GM12865 (cell line): ENCODE results near the gene FLG.
"Not testable (repeated sequence)": the region's sequence is repeated elsewhere in the genome, so short reads cannot be mapped to it uniquely, and the experiment has no call there.

Source experiments
- DNase-seq: peaks from one replicate; pipeline ENCODE4 v3.0.0; 2010; ENCODE audit warnings: low read depth
- H3K4me3 ChIP-seq: 2 replicates; pipeline ENCODE4 v1.5.1; 2011; ENCODE audit warnings: mild to moderate bottlenecking, low read depth, low read length, control low read depth
- TF ChIP-seq, protein P1 (sequence below): IDR thresholded peaks from 2 replicates; pipeline ENCODE4 v1.5.1; 2011; ENCODE audit warnings: low read length, control low read depth, low read depth, inconsistent platforms; ENCODE audit not compliant: insufficient read depth; ENCODE audit errors: missing control alignments

The FLG gene

DNA sequence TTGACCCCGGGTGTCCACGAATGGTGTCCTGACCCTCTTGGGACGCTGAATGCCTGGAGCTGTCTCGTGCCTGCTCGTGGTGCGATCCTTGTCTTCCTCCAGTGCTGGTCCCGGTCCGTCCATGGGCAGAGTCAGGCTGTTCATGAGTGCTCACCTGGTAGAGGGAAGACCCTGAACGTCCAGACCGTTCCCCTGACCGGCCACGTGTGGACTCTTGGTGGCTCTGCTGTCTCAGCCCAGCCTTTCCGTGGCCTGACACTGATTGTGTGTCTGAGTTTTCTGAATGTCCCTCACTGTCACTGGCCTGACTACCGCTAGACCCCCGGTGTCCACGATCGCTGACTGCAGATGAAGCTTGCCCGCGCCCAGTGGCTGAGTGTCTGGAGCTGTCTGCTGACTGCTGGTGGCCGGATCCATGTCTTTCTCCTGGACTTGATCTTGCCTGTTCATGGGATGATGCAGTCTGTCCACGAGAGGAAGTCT lies 11.7 kb downstream of the FLG start:
- no peak for DNase-seq
- no peak overlapping the region for H3K4me3 ChIP-seq
- TF ChIP-seq, protein P1, sequence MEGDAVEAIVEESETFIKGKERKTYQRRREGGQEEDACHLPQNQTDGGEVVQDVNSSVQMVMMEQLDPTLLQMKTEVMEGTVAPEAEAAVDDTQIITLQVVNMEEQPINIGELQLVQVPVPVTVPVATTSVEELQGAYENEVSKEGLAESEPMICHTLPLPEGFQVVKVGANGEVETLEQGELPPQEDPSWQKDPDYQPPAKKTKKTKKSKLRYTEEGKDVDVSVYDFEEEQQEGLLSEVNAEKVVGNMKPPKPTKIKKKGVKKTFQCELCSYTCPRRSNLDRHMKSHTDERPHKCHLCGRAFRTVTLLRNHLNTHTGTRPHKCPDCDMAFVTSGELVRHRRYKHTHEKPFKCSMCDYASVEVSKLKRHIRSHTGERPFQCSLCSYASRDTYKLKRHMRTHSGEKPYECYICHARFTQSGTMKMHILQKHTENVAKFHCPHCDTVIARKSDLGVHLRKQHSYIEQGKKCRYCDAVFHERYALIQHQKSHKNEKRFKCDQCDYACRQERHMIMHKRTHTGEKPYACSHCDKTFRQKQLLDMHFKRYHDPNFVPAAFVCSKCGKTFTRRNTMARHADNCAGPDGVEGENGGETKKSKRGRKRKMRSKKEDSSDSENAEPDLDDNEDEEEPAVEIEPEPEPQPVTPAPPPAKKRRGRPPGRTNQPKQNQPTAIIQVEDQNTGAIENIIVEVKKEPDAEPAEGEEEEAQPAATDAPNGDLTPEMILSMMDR: no peak

- not testable (repeated sequence) for DNase-seq, H3K4me3 ChIP-seq
These were observed 12.9 kb downstream of the FLG start for GRCh38 chr1:152312169-152312568.

GRCh38 chr1:152309955-152310354 lies 15.1 kb downstream of the FLG start:
- TF ChIP-seq, protein P1: no peak
- no peak for DNase-seq

DNA sequence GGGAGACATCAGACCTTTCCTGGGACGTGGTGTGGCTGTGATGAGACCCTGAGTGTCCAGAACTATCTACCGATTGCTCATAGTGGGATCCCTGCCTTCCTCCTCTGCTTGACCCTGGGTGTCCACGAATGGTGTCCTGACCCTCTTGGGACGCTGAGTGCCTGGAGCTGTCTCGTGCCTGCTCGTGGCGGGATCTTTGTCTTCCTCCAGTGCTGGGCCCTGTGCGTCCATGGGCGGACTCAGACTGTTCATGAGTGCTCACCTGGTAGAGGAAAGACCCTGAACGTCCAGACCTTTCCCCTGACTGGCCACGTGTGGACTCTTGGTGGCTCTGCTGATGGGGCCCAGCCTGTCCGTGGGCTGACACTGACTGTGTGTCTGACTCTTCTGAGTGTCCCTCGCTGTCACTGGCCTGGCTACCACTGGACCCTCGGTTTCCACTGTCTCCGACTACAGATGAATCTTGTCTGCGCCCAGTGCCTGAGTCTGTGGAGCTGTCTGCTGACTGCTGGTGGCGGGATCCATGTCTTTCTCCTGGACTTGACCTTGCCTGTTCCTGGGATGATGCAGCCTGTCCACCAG lies 15.6 kb downstream of the FLG start:
- H3K4me3 ChIP-seq, DNase-seq: not testable (repeated sequence)

More at GRCh38 chr1:152309955-152310354, 15.1 kb downstream of the FLG start:
- H3K4me3 ChIP-seq: no peak overlapping the region

GRCh38 chr1:152308758-152309157 lies 16.3 kb downstream of the FLG start:
- not testable (repeated sequence) for H3K4me3 ChIP-seq, DNase-seq

DNA sequence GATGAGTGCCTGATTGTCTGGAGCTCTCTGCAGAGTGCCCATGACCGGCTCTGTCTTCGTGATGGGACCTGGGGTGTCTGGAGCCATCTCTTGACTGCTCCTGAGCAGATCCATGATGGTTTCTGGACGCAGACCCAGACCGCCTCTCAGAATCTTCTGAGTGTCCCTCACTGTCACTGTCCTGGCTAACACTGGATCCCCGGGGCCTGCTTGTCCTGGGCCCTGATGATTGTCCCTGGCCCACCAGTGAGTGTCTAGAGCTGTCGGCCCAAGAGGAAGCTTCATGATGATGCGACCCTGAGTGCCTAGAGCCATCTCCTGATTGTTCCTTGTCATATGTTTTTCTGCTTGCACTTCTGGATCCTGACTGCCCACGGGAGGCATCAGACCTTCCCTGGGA lies 17.1 kb downstream of the FLG start:
- DNase-seq, H3K4me3 ChIP-seq: not testable (repeated sequence)

- DNase-seq, H3K4me3 ChIP-seq: not testable (repeated sequence)
These were observed 18.9 kb downstream of the FLG start for GRCh38 chr1:152306123-152306522.

- H3K4me3 ChIP-seq, DNase-seq: not testable (repeated sequence)
These were observed 20.3 kb downstream of the FLG start for GRCh38 chr1:152304773-152305172.

GRCh38 chr1:152303139-152303872 lies 21.7 kb downstream of the FLG start:
- not testable (repeated sequence) for H3K4me3 ChIP-seq, DNase-seq

DNA sequence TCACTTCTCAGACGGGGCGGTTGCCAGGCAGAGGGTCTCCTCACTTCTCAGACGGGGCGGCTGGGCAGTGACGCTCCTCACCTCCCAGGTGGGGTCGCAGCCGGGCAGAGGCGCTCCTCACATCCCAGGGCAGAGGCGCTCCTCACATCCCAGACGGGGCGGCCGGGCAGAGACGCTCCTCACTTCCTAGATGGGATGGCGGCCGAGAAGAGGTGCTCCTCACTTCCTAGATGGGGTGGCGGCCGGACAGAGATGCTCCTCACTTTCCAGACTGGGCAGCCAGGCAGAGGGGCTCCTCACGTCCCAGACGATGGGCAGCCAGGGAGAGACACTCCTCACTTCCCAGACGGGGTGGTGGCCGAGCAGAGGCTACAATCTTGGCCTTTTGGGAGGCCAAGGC lies 68.6 kb downstream of the FLG start:
- not testable (repeated sequence) for H3K4me3 ChIP-seq, DNase-seq
